ENCODE results near the gene BDH1.

BDH1 gene

DNA sequence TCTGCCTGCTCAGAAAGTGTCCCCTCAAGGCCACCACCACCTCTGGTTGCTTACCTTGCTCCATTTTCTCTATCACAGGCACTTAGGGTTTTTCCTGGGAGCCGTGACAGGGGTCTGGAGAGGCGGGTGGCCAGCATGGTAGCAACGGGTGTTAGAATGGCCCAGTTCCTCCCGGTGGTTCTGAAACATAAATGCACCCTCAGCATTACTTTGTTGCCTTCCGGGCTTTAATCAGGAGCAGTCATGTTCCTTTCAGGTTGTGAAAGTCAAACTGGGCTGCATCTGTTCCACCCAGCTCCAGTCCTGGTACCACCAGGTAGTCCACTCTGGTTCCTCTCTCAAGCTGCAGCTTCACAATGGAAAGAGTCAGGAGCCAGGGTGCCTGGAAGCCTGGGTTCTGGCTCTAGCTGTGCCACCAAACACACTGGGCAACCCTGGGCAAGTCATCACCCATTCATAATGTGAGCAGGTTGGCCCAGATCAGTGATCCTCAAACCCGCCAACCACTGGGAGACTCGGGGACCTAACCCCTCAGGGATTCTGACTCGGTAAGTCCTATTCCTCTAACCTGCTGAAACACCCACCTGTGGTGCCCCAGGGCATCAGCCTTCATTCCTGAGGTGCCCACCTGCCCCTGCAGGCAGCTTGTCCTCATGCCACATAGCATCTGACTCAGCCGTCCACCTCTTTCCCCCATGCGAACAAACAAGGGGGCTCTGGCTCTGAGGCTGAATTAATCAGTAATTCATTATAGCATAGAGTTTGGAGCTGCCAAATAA lies 9.3 kb downstream of the BDH1 start:
- TF ChIP-seq, protein P1, sequence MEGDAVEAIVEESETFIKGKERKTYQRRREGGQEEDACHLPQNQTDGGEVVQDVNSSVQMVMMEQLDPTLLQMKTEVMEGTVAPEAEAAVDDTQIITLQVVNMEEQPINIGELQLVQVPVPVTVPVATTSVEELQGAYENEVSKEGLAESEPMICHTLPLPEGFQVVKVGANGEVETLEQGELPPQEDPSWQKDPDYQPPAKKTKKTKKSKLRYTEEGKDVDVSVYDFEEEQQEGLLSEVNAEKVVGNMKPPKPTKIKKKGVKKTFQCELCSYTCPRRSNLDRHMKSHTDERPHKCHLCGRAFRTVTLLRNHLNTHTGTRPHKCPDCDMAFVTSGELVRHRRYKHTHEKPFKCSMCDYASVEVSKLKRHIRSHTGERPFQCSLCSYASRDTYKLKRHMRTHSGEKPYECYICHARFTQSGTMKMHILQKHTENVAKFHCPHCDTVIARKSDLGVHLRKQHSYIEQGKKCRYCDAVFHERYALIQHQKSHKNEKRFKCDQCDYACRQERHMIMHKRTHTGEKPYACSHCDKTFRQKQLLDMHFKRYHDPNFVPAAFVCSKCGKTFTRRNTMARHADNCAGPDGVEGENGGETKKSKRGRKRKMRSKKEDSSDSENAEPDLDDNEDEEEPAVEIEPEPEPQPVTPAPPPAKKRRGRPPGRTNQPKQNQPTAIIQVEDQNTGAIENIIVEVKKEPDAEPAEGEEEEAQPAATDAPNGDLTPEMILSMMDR (conservative IDR thresholded peaks at IDR 0.05; ENCODE audit: low read depth, low read length) = no peak

DNA sequence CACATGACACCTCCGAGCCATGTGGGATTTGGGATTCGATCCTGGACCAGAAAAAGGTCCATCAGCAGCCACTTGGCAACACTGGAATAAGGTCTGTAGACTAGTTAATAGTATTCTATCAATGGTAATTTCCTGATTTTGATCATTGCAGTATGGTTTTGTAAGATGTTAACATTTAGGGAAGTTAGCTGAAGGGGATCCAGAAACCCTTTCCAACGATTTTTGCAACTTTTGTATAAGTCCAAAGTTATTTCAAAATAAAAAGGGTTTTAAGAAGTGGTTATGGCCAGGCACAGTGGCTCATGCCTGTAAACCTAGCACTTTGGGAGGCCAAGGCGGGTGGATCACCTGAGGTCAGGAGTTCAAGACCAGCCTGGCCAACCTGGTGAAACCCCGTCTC lies 10.2 kb downstream of the BDH1 start:
- no peak for DNase-seq (ENCODE audit: low read depth)
- H3K4me3 ChIP-seq (ENCODE audit: low read depth, low read length) = no peak overlapping the region
- TF ChIP-seq, protein P1 (conservative IDR thresholded peaks at IDR 0.05; ENCODE audit: low read depth, low read length) = no peak

More for the DNA sequence above, 9.3 kb downstream of the BDH1 start:
- H3K4me3 ChIP-seq (ENCODE audit: low read depth, low read length) = no peak overlapping the region
- no peak for DNase-seq (ENCODE audit: low read depth)

DNA sequence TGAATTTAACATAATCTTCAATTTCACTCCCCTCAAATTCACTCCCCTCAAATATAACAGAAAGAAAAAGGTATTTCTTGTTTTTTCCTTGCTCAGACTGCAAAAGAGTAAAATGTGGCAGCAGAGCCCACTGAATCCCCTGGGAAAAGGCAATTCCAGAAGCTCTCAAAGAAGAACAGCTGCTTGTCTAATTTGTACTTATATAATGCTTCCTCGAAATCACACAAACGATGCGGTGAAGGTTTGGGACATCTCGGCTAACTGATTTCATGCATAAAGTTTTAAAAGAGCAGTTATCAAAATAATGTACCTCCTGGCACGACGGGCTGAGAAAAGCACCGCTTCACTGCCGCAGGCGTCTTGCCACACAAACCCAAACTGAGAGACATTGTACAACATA lies 10.7 kb downstream of the BDH1 start:
- no peak for DNase-seq (ENCODE audit: low read depth)
- TF ChIP-seq, protein P1 (conservative IDR thresholded peaks at IDR 0.05; ENCODE audit: low read depth, low read length) = no peak
- no peak overlapping the region for H3K4me3 ChIP-seq (ENCODE audit: low read depth, low read length)

DNA sequence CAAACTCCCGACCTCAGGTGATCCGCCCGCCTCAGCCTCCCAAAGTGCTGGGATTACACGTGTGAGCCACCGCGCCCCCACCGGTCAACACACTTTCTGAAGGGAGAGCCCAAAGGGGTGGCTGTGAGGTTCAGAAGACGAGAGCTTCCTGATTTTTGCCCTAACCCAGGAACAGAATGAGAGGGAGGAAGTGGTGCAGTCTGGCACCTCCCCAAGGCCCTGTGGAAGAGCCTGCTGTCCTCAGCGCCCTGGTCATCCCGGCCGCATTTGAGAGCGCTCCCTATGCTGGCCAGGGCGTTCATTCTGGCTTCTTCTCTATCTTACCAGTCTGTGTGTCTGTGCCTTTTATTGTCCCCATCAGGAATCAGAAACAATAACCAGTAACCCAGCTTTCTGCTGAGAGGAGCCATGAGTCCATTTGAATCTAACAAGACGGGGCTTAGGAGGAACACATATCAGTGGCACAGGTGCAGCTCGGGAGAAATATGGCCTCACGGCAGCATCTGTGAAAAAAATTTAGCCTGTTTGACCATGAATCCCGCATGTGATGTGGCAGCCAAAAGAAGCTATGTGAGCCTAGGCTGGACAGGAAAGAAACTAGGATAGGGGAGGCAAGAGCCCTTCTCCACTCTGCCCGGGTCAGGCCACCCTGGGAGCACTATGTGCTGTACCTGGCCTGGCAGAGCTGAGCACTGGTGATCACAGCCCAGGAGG lies 12.9 kb downstream of the BDH1 start:
- no peak overlapping the region for H3K4me3 ChIP-seq (ENCODE audit: low read depth, low read length)
- DNase-seq (ENCODE audit: low read depth) = no peak
- TF ChIP-seq, protein P1 (conservative IDR thresholded peaks at IDR 0.05; ENCODE audit: low read depth, low read length) = no peak

DNA sequence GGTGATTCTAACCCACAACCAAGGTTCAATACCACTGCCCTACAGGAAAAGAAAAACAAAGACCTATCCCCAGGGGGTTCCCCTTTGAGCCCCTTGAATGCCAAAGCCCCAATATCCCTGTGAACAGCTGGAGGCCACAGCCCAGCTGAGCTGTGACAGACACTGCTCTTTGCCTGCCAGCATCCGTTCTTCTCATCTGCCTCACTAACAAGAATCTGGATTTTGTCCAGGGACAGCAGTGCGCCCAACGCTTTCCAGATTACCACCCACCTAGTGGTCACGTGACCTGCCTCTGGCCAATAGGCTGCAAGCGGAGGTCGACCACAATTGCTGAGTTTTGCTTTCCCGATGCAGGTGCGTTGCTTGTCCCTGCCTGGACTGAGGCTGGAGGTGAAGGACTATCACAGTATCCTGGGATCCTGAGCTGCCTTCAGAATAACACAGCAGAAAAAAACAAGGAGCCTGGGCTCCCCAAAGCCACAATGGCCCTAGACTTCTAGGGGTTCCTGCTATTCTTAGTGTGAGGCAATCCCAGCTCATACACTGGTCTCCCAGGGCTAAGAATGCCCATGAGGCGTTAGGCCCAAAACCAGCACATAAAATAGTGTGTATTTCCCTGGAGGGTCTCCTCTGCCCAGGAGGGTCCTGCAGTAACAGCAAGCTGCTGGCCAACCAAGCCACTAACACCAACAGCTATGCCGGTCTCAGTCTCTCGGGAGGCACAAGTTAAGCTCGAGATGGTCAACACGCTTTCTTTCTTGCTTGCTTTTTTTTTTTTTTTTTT lies 13.8 kb downstream of the BDH1 start:
- peak; percentile 93 for DNase-seq (ENCODE audit: low read depth)
- TF ChIP-seq, protein P1 (conservative IDR thresholded peaks at IDR 0.05; ENCODE audit: low read depth, low read length) = no peak
- peak overlapping the region; percentile 25 for H3K4me3 ChIP-seq (ENCODE audit: low read depth, low read length)

DNA sequence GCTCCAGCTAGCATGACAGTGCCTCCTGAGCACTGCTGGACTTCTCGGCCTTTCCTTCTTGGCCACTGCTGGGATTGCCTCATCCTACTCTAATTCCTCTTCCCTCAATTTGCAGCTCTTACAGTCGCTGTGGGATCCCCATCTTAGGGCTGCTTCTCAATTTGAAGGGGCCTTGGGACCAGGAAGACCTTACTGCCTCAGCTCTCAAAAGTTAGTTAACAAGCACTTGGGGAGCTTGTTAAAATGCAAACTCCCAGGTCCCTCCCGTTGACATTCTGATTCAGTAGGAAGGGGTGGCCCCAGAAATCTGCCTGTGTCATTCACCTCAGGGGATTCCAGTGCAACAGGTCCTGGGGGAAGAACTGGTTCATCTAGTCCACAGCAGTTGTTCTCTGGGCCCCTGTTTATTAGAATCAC lies 14.8 kb downstream of the BDH1 start:
- DNase-seq (ENCODE audit: low read depth) = no peak
- TF ChIP-seq, protein P1 (conservative IDR thresholded peaks at IDR 0.05; ENCODE audit: low read depth, low read length) = no peak
- no peak overlapping the region for H3K4me3 ChIP-seq (ENCODE audit: low read depth, low read length)
